HEK293T (cell line): Measurements from ENCODE around the gene IQSEC1.

Source experiments
- CTCF ChIA-PET: fragments of 350-600 bp; formaldehyde crosslinking; extraction: SDS; loops from one replicate; lab custom pipeline; 2021; ENCODE audit warnings: antibody characterized with exemption, inconsistent platforms; lab: Yijun Ruan, JAX
- POLR2A ChIA-PET: fragments of 350-600 bp; formaldehyde crosslinking; extraction: SDS; loops from one replicate; lab custom pipeline; 2020; ENCODE audit warnings: antibody characterized with exemption, inconsistent platforms; lab: Yijun Ruan, JAX
- DNase-seq: peaks from one replicate; pipeline ENCODE4 v3.0.0; 2012; ENCODE audit warnings: mixed read lengths; ENCODE audit errors: extremely low spot score
- ARNT ChIP-seq: fragments of 450-650 bp; IDR thresholded peaks from 2 replicates; pipeline ENCODE4 v1.6.1; 2017; ENCODE audit warnings: mild to moderate bottlenecking
- BHLHE40 ChIP-seq: fragments of 450-650 bp; IDR thresholded peaks from 2 replicates; pipeline ENCODE4 v1.6.1; 2016; ENCODE audit warnings: mild to moderate bottlenecking, moderate library complexity, borderline replicate concordance
- CTBP1 ChIP-seq: fragments of 450-650 bp; IDR thresholded peaks from 2 replicates; pipeline ENCODE4 v1.6.1; 2016; ENCODE audit warnings: borderline replicate concordance
- ELF4 ChIP-seq: fragments of 450-650 bp; IDR thresholded peaks from 2 replicates; pipeline ENCODE4 v1.6.1; 2017; ENCODE audit warnings: antibody characterized with exemption
- FOXA1 ChIP-seq: fragments of 450-650 bp; IDR thresholded peaks from 2 replicates; pipeline ENCODE4 v1.6.1; 2016; ENCODE audit warnings: mild to moderate bottlenecking
- FOXK2 ChIP-seq: fragments of 450-650 bp; IDR thresholded peaks from 2 replicates; pipeline ENCODE4 v1.6.1; 2016; ENCODE audit warnings: mild to moderate bottlenecking
- FOXM1 ChIP-seq: fragments of 450-650 bp; IDR thresholded peaks from 2 replicates; pipeline ENCODE4 v1.6.1; 2017; ENCODE audit warnings: mild to moderate bottlenecking, borderline replicate concordance
- HDGF ChIP-seq: fragments of 450-650 bp; IDR thresholded peaks from 2 replicates; pipeline ENCODE4 v1.6.1; 2017; ENCODE audit warnings: antibody characterized with exemption, borderline replicate concordance
- L3MBTL2 ChIP-seq: fragments of 450-650 bp; conservative IDR thresholded peaks from 2 replicates; pipeline ENCODE4 v1.6.1; 2016; ENCODE audit warnings: mild to moderate bottlenecking
- LEF1 ChIP-seq: fragments of 450-650 bp; IDR thresholded peaks from 2 replicates; pipeline ENCODE4 v1.6.1; 2017; ENCODE audit warnings: mild to moderate bottlenecking, borderline replicate concordance
- NFRKB ChIP-seq: fragments of 450-650 bp; IDR thresholded peaks from 2 replicates; pipeline ENCODE4 v1.6.1; 2016; ENCODE audit warnings: mild to moderate bottlenecking, moderate library complexity
- SP1 ChIP-seq: fragments of 450-650 bp; IDR thresholded peaks from 2 replicates; pipeline ENCODE4 v1.6.1; 2017
- SUZ12 ChIP-seq: fragments of 450-650 bp; IDR thresholded peaks from 2 replicates; pipeline ENCODE4 v1.6.1; 2016; ENCODE audit warnings: mild to moderate bottlenecking
- TARDBP ChIP-seq: fragments of 450-650 bp; IDR thresholded peaks from 2 replicates; pipeline ENCODE4 v1.6.1; 2016
- ZNF384 ChIP-seq: fragments of 450-650 bp; IDR thresholded peaks from 2 replicates; pipeline ENCODE4 v1.6.1; 2016
- TF ChIP-seq, protein P1 (sequence below): fragments of 450-650 bp; IDR thresholded peaks from 2 replicates; pipeline ENCODE4 v1.6.1; 2016

The IQSEC1 gene

DNA sequence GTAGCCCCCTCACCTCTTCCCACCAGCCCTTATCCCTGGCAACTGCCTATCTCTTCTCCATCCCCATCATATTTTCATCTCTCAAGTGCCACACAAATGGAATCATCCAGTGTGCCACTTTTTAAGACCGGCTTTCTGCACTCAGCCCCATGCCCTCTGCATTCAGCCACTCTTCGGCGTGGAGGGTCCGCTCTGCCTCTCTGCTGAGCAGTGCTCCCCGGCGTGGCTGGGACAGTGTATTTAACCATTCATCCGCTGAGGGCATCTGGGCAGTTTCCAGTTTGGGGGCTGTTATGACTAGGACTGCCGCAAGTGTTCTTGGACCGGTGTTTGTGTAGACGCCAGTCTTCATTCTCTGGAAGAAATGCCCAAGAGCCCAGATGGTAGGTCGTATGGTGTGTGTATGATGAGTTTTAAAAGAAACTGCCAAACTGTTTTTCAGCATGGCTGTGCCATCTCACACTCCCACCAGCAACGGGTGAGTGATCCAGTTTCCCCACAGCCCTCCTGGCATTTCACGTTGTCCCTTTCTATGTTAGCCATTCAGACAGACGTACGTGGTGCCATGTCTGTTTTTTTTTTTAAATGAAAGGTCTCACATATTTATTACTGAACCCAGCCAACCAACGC, 20.9 kb downstream of the IQSEC1 start:
- TF ChIP-seq, protein P1, sequence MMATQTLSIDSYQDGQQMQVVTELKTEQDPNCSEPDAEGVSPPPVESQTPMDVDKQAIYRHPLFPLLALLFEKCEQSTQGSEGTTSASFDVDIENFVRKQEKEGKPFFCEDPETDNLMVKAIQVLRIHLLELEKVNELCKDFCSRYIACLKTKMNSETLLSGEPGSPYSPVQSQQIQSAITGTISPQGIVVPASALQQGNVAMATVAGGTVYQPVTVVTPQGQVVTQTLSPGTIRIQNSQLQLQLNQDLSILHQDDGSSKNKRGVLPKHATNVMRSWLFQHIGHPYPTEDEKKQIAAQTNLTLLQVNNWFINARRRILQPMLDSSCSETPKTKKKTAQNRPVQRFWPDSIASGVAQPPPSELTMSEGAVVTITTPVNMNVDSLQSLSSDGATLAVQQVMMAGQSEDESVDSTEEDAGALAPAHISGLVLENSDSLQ: no peak
- TF ChIP-seq BHLHE40: no peak
- TF ChIP-seq FOXM1: no peak
- TF ChIP-seq SP1: no peak
- no peak for TF ChIP-seq NFRKB
- TF ChIP-seq ZNF384: no peak
- no peak for TF ChIP-seq FOXK2
- TF ChIP-seq L3MBTL2: no peak
- TF ChIP-seq HDGF: no peak
- no peak for TF ChIP-seq CTBP1
- no peak for TF ChIP-seq FOXA1
- no peak for TF ChIP-seq LEF1
- no peak for TF ChIP-seq SUZ12
- no peak for DNase-seq
- CTCF ChIA-PET: no interaction called here
- POLR2A ChIA-PET: no interaction called here

DNA sequence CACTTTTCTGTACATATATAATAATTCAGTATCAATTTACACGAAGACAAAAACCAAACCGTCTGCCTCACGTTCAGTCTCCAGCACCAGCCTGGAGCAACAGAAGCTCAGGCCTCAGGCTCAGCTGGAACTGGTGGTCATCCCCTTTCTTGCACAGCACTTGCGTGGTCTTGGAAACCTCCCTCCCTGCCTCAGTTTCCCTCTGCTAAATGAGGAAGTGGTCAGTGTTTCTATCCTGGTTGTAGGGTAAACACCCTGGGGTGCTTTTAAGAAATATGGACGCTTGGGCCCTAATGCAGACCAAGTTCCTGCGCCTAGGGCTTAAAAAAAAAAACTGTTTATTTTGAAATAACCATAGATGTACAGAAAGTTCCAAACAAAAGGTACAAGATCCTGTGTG, 21.6 kb downstream of the IQSEC1 start:
- ChIA-PET POLR2A (no interaction called here), CTCF (no interaction called here)
- no peak for TF ChIP-seq ELF4
- TF ChIP-seq, protein P1: no peak
- no peak for TF ChIP-seq L3MBTL2
- TF ChIP-seq NFRKB: no peak
- no peak for TF ChIP-seq SUZ12
- no peak for TF ChIP-seq TARDBP
- TF ChIP-seq HDGF: no peak
- no peak for TF ChIP-seq SP1
- DNase-seq: no peak

- ChIA-PET CTCF (no interaction called here), POLR2A (no interaction called here)
- TF ChIP-seq HDGF (no peak), ELF4 (no peak), FOXK2 (no peak), SUZ12 (no peak), CTBP1 (no peak), TARDBP (no peak)
- DNase-seq: no peak
Measured at GRCh38 chr3:13051066-13051465, 22.2 kb downstream of the IQSEC1 start.

DNA sequence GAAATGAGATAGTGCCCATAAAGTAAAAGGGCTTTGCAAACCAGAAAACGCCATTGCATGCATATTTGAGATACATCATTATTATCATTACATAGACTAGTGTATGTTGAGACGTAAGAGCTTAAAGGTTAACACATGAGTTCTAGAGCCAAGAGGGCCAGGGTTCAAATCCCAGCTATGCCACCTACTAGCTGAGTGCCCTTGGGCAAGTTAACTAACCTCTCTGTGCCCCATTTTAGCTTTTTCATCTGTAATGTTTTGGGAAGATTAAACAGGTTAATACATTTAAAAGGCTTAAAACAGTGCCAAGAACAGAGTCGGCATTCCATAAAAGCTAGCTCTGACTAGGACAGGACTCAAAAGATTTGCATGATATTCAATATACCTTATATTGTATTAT, 22.8 kb downstream of the IQSEC1 start:
- POLR2A ChIA-PET: no interaction called here
- CTCF ChIA-PET: no interaction called here
- DNase-seq: no peak
- TF ChIP-seq FOXM1: no peak
- TF ChIP-seq BHLHE40: no peak
- no peak for TF ChIP-seq TARDBP
- no peak for TF ChIP-seq FOXA1

GRCh38 chr3:13049400-13049799, 23.8 kb downstream of the IQSEC1 start:
- POLR2A ChIA-PET: no interaction called here
- CTCF ChIA-PET: no interaction called here
- TF ChIP-seq LEF1 (no peak), SUZ12 (no peak), ZNF384 (no peak), NFRKB (no peak), FOXK2 (no peak), FOXM1 (no peak)
- TF ChIP-seq, protein P1: no peak

DNA sequence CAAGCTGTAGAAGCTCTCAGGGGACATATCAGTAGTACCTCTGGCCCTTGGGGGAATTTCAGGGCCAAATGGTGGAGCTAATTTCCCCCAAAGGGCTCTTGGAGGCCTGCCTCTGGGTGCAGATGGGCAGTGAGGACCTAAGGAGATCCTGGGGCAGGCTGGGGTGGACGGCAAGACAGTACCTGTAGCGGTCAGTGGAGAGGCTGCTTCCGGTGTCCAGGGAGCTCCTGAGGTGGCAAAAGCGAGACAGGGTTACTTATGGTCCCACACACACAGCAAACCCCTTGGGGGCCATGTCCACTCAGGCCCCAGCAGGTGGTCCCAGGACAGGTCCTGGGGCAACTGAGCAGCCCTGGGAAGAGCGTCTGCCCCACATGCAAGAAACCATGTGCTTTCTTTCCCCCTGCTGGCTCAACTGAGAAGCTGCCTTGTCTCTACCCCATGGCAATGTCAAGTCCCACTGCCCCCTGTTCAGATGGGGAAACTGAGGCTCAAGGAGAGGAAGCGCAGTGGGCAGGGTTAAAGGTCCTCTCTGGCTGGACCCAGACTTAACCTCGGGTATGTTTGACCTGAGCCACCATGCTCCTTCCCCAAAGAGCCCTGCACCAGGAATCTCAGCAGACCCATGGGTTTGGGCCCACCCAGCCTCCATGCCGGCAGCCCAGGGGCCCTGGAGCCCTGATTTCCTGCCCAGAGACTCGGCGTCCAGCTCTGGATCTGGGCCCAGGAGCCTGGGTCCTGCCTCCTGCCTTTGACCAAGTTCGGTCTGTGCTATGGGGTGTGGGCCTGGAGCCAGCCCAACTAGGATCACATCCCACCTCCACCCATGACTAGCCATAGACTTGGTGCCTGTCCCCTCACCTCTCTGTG, 25.7 kb downstream of the IQSEC1 start:
- no peak for TF ChIP-seq ARNT
- no peak for TF ChIP-seq LEF1
- TF ChIP-seq ZNF384: no peak
- CTCF ChIA-PET: interaction anchor here (0.6 kb wide), 1 partner anchor 53 kb away, joined by 3 read pairs; no protein-coding TSS in a partner anchor
- POLR2A ChIA-PET: no interaction called here
- no peak for DNase-seq

More at GRCh38 chr3:13049400-13049799, 23.8 kb downstream of the IQSEC1 start:
- no peak for DNase-seq

DNA sequence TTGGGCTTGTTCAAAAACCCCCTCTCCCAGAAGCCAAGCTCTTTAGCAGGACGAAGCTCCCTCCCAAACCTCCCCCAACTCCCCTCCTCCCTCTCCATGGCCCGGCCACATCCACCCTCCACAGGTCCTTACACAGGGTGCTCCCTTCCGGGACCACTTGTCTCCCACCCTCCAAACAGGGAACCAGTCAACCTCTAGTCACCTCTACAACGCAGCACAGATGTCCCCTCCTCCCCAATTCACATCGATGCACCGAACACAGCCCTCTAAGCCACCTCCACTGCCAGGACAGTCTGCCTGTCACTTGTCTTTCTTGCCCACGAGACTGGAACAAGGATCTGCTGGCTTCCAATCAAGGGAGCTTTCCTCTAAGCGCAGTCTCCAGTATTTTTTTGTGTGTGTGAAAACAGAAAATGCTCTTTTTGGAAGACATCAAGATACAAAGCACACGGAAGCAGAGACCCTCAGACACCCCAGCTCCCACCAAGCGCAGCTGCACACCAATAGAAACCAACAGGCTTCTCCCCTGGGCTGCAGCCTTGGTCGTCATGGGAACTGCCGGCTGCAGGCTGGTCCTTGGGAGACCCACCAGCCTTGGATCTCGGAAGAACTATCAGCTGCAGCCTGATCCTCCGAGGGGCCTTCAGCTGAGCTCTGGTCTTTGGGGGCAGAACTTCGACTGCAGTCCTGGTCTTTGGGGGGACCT, 26.5 kb downstream of the IQSEC1 start:
- DNase-seq: no peak
- no peak for TF ChIP-seq CTBP1
- TF ChIP-seq HDGF: no peak
- TF ChIP-seq ARNT: no peak
- no peak for TF ChIP-seq FOXK2
- no peak for TF ChIP-seq ZNF384
- TF ChIP-seq FOXA1: no peak
- TF ChIP-seq, protein P1: no peak
- ChIA-PET CTCF (interaction anchor here (0.6 kb wide), 1 partner anchor 52 kb away, joined by 3 read pairs; no protein-coding TSS in a partner anchor), POLR2A (no interaction called here)
